ENCODE results near the gene MTUS2. TPM values are rescaled to one million over a fixed set of nuclear protein-coding genes. Genes with fewer than 3 reads are reported as not detected.

The MTUS2 gene
- total and polyA plus RNA-seq, 2 of the 8 experiments (the other 6 are each of a cell fraction or from before 2014, with no cell fraction given) = 0.18 to 0.80 TPM

DNA sequence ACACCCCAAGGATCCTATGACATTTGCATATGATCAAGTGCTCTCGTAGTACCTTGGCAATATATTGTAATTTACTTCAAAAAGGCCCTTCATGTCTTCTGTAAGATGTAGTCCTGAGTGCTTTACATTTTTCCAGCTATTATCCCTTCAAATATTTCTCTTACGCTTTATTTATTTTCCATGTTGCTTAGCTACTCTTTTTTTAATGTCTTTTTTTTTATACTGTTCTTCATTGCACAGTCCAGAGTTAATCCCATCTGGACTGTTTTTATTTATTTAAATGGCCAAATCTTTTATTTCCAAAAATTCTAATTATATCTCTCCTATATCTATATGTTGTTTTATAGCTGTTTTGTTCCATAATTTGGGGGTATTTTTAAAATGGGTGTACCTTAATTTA lies 404.1 kb downstream of the MTUS2 start:
- no peaks in the 10 kb centered on the region for H4K20me1 ChIP-seq (replicated peaks in 1 of 2; ENCODE audit: control insufficient read depth in 1 of 2, insufficient read depth in 2 of 2, low read length in 2 of 2)
- FAIRE-seq = no peak
- H3K23ac ChIP-seq (ENCODE audit: insufficient read length) = no peak overlapping the region
- H2BK20ac ChIP-seq (ENCODE audit: low read length) = no peak overlapping the region
- H3K14ac ChIP-seq (ENCODE audit: insufficient read length) = no peak overlapping the region
- no peak for DNase-seq (ENCODE audit: low read depth in 1 of 2, low spot score in 2 of 2)
- no peak overlapping the region for H4K91ac ChIP-seq (replicated peaks; ENCODE audit: insufficient read length, low read length)
- no peak overlapping the region for H3K9ac ChIP-seq (replicated peaks in 1 of 4; ENCODE audit: extremely low read depth in 1 of 4, low read depth in 3 of 4, low read length in 3 of 4)
- POLR2A ChIA-PET (ENCODE audit: partially characterized antibody) = interaction anchor here (1.0 kb wide), 1 partner anchor 10 kb away, joined by 4 read pairs; no protein-coding TSS in a partner anchor
- H2BK120ac ChIP-seq (replicated peaks; ENCODE audit: low read depth, low read length) = no peak overlapping the region
- no peak overlapping the region for H3K4ac ChIP-seq (replicated peaks; ENCODE audit: insufficient read length, low read depth, low read length)
- no peaks in the 10 kb centered on the region for H3K79me1 ChIP-seq (ENCODE audit: low read depth, low read length)
- H3K4me2 ChIP-seq (ENCODE audit: insufficient read depth in 1 of 2, low read depth in 2 of 2, low read length in 2 of 2) = no peak overlapping the region
- H3K4me3 ChIP-seq (ENCODE audit: extremely low read depth in 1 of 4, insufficient read depth in 2 of 4, low read depth in 3 of 4, low read length in 4 of 4) = no peak overlapping the region
- no peaks in the 10 kb centered on the region for H3K79me2 ChIP-seq (ENCODE audit: control insufficient read depth in 1 of 2, insufficient read depth in 2 of 2, low read length in 2 of 2)
- H3K27ac ChIP-seq (ENCODE audit: low read depth, low read length) = no peak overlapping the region
- no peaks in the 10 kb centered on the region for H3K36me3 ChIP-seq (ENCODE audit: control insufficient read depth in 2 of 4, insufficient read depth in 4 of 4, low read length in 3 of 4)
- no peak overlapping the region for H2AFZ ChIP-seq (ENCODE audit: low read length)
- H3K4me1 ChIP-seq (replicated peaks in 1 of 4; ENCODE audit: control insufficient read depth in 3 of 4, insufficient read depth in 4 of 4, low read length in 3 of 4) = no peaks in the 10 kb centered on the region
- no peak overlapping the region for H2BK5ac ChIP-seq (ENCODE audit: low read depth, low read length)
- peaks cover 0 to 2% of the 10 kb centered on the region in 2 experiments; a peak in 3 of 4 replicates for H3K9me3 ChIP-seq (ENCODE audit: insufficient read depth in 2 of 2, low read depth in 1 of 2, low read length in 1 of 2)
- no peak overlapping the region for H2BK12ac ChIP-seq (ENCODE audit: low read depth, low read length)
- no peaks in the 10 kb centered on the region for H3K27me3 ChIP-seq (replicated peaks in 1 of 4; ENCODE audit: control insufficient read depth in 3 of 4, extremely low read depth in 1 of 4, insufficient read depth in 3 of 4, low read length in 3 of 4)
- CTCF ChIA-PET (ENCODE audit: partially characterized antibody) = interaction anchor here (1.3 kb wide), 1 partner anchor 37 kb away, joined by 3 read pairs; no protein-coding TSS in a partner anchor
- WGBS, 2 experiments (ENCODE audit: extremely low coverage in 1 of 2, insufficient coverage in 1 of 2, insufficient read length in 1 of 2, insufficient replicate concordance in 2 of 2, low coverage in 1 of 2, low lambda C conversion rate in 2 of 2, missing lambda C conversion rate in 1 of 2) = 87 to 100% methylated on average over 1 to 2 of the region's 2 CpGs
- H2BK15ac ChIP-seq (ENCODE audit: low read length) = no peak overlapping the region
- H4K8ac ChIP-seq (ENCODE audit: extremely low read depth, insufficient read depth, low read length) = no peak overlapping the region
- no peaks in the 10 kb centered on the region for H3K23me2 ChIP-seq (ENCODE audit: low read depth, low read length)
- no peak overlapping the region for H2AK5ac ChIP-seq (ENCODE audit: low read depth, low read length)
- no peak overlapping the region for H3K56ac ChIP-seq (replicated peaks; ENCODE audit: insufficient read length, low read depth, low read length)
- H3K18ac ChIP-seq (ENCODE audit: extremely low read depth, low read length) = no peak overlapping the region
- no peak overlapping the region for H4K5ac ChIP-seq (ENCODE audit: insufficient read length, low read depth, low read length)
- TF ChIP-seq YY1 (IDR thresholded peaks at IDR 0.05; ENCODE audit: low read depth, low read length) (no peak), SP1 (IDR thresholded peaks at IDR 0.05; ENCODE audit: low read depth, low read length) (no peak), POLR2A (IDR thresholded peaks at IDR 0.05; ENCODE audit: control extremely low read depth in 1 of 2, low read depth in 2 of 2, low read length in 2 of 2) (no peak), MAFK (IDR thresholded peaks at IDR 0.05; ENCODE audit: low read depth, low read length) (no peak), CBX8 (IDR thresholded peaks at IDR 0.05; ENCODE audit: borderline replicate concordance, low read depth, low read length) (no peak), SRF (IDR thresholded peaks at IDR 0.05; ENCODE audit: low read depth, low read length) (no peak), NANOG (IDR thresholded peaks at IDR 0.05; ENCODE audit: insufficient read depth, low read depth, low read length, poor library complexity, severe bottlenecking) (no peak), CHD2 (IDR thresholded peaks at IDR 0.05; ENCODE audit: low read length) (no peak), EZH2 (IDR thresholded peaks at IDR 0.05; ENCODE audit: low read depth, low read length, severe bottlenecking) (no peak), TEAD4 (IDR thresholded peaks at IDR 0.05; ENCODE audit: low read depth, low read length) (no peak), HDAC6 (IDR thresholded peaks at IDR 0.05; ENCODE audit: low read depth, low read length) (no peak), POU5F1 (IDR thresholded peaks at IDR 0.05; ENCODE audit: low read depth, low read length) (no peak), RBBP5 (IDR thresholded peaks at IDR 0.05; ENCODE audit: borderline replicate concordance, low read depth, low read length) (no peak)
- TF ChIP-seq, protein P1, sequence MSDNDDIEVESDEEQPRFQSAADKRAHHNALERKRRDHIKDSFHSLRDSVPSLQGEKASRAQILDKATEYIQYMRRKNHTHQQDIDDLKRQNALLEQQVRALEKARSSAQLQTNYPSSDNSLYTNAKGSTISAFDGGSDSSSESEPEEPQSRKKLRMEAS (IDR thresholded peaks at IDR 0.05) = no peak
